Measurements from ENCODE around the gene ANKS1B.
A peak's percentile ranks its signal among the peaks of the same experiment; 100 is the strongest.

ANKS1B gene

GRCh38 chr12:99984271-99985128, at the start of gene ANKS1B:
TSS of gene ANKS1B (minus strand) at chr12:99984936. CDS start at chr12:99984237, 699 bp downstream.
- TF ChIP-seq CTCF (IDR thresholded peaks at IDR 0.05; ENCODE audit: insufficient read depth, low read depth, low read length, missing control alignments): no peak
- peak within 1 kb of the TSS; percentile 66 for H3K4me3 ChIP-seq (ENCODE audit: low read depth, low read length)
- peak; percentile 20 for DNase-seq (ENCODE audit: low read depth)

GRCh38 chr12:100031836-100032235, 47.1 kb upstream of the ANKS1B start:
- no peak for DNase-seq (ENCODE audit: low read depth)
- no peak for TF ChIP-seq CTCF (IDR thresholded peaks at IDR 0.05; ENCODE audit: insufficient read depth, low read depth, low read length, missing control alignments)
- no peak overlapping the region for H3K4me3 ChIP-seq (ENCODE audit: low read depth, low read length)

DNA sequence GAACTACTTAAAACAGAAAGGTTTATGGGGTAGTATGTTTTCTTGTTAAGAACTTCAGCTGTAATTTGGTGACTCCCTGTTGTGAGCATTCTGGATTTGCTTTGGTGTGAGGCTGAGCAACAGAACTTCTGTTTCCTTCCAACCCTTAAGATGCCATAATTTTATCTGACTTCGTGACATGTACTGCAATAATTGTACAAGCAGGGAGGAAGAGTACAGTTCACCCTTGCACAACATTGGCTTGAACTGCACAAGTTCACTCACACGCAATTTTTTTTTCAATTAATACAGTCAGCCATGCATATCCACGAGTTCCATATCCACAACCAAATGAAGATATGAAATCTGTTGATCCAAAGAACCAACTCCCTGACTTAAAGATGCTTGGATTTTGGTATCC, 42.9 kb upstream of the ANKS1B start:
- no peak for TF ChIP-seq CTCF (IDR thresholded peaks at IDR 0.05; ENCODE audit: insufficient read depth, low read depth, low read length, missing control alignments)
- H3K4me3 ChIP-seq (ENCODE audit: low read depth, low read length): no peak overlapping the region
- no peak for DNase-seq (ENCODE audit: low read depth)

DNA sequence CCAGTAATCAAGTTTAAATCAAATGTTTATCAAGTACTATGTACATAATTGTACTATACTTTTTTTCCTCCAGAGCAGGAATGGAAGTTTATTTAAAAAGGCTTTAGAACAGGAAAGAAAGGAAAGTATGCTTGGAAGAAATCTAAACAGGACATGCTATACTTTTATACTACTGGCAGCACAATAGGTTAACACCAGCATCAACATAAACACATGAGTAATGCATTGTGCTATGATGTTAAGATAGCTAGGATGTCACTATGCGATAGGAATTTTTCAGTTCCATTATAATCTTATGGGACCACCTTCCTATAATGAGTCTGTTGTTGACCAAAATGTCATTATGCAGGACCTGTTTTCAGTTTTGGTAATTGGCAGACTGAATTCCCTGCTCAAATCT, 41.5 kb upstream of the ANKS1B start:
- no peak for DNase-seq (ENCODE audit: low read depth)
- TF ChIP-seq CTCF (IDR thresholded peaks at IDR 0.05; ENCODE audit: insufficient read depth, low read depth, low read length, missing control alignments): no peak

GRCh38 chr12:100024974-100025555, 40.3 kb upstream of the ANKS1B start:
- H3K4me3 ChIP-seq (ENCODE audit: low read depth, low read length): no peak overlapping the region
- TF ChIP-seq CTCF (IDR thresholded peaks at IDR 0.05; ENCODE audit: insufficient read depth, low read depth, low read length, missing control alignments): no peak
- no peak for DNase-seq (ENCODE audit: low read depth)

More for the DNA sequence above, 41.5 kb upstream of the ANKS1B start:
- H3K4me3 ChIP-seq (ENCODE audit: low read depth, low read length): no peak overlapping the region

DNA sequence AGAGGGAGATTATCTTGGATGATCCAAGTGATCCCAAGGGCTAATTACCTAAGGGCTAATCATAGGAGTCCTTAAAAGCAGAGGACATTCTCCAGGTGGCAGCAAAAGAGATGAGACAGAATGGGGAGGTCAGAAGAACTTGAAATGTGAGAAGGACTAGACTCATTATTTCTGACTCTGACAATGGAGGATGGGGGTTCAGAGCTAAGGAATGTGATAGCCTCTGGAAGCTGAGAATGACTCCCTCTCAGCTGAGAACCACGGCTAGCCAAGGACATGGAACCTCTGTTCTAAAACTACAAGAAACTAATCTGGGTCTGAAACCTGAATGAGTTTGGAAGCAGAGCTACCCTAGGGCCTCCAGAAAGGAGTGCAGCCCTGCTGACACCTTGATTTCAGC, 35.6 kb upstream of the ANKS1B start:
- no peak overlapping the region for H3K4me3 ChIP-seq (ENCODE audit: low read depth, low read length)
- no peak for DNase-seq (ENCODE audit: low read depth)
- no peak for TF ChIP-seq CTCF (IDR thresholded peaks at IDR 0.05; ENCODE audit: insufficient read depth, low read depth, low read length, missing control alignments)

Data from GM12865 (cell line).